Right cardiac atrium (tissue), 5 donors: ENCODE results near the gene TIMM44. TPM values are rescaled to one million over a fixed set of nuclear protein-coding genes. Genes with fewer than 3 reads are reported as not detected.
"Not testable (repeated sequence)": the region's sequence is repeated elsewhere in the genome, so short reads cannot be mapped to it uniquely, and the experiment has no call there.

Source experiments
- ATAC-seq, 2 donors: fragments of 200-7000 bp; cut with Tn5 transposase; one replicate each; pipeline versions ENCODE4 v1.8.0 to v1.9.1; 2020; ENCODE audit warnings: moderate library complexity in 2 of 2, mild to moderate bottlenecking in 1 of 2
- DNase-seq, 3 donors: peaks; one replicate each; pipeline ENCODE4 v3.0.0-alpha.2; 2020
- H3K27ac ChIP-seq: one replicate; pipeline ENCODE4 v1.5.1; 2013; ENCODE audit warnings: mild to moderate bottlenecking, low read length, control low read depth, moderate library complexity
- H3K27me3 ChIP-seq: one replicate; pipeline ENCODE4 v1.6.1; 2013; ENCODE audit not compliant: control insufficient read depth, insufficient read depth
- H3K4me1 ChIP-seq: one replicate; pipeline ENCODE4 v1.6.1; 2013; ENCODE audit warnings: low read length; ENCODE audit not compliant: control insufficient read depth, insufficient read depth
- H3K4me3 ChIP-seq: one replicate; pipeline ENCODE4 v1.5.1; 2013; ENCODE audit warnings: low read length, control low read depth
- H3K9me3 ChIP-seq: one replicate; pipeline ENCODE4 v1.6.1; 2013; ENCODE audit warnings: low read length; ENCODE audit not compliant: control insufficient read depth
- WGBS: extraction: QIAGEN DNeasy Blood & Tissue Kit; methylation state at CpG from one replicate; pipeline ENCODE4 v1.1.7; 2013; 5-methylcytosine and 5-hydroxymethylcytosine counted together
- intact Hi-C, 4 donors: fragments of 100-400 bp; cut with DNase I; formaldehyde crosslinking; loops; one replicate each; pipeline versions ENCODE4 v1.11.0 to v1.14.0; 2022 to 2023
- polyA plus RNA-seq: library from polyadenylated mRNA; stranded (reverse); fragments of 200-250 nt; gene quantifications from one replicate; pipeline ENCODE4 v1.2.3, GENCODE V29; 2013
- total RNA-seq, 4 donors: library from RNA; stranded (reverse); fragmentation: NEBNext Ultra II Directional; extraction: Animal tissue kit (Norgen Biotek cat#: 25700); gene quantifications; one replicate each; pipeline ENCODE4 v1.2.1, GENCODE V29; 2021
- donor health status: healthy with polysubstance abuse.
- donor health status: DM: no; HTN: yes; CAD: no.
- donor health status: DM: no; HTN: no; CAD: no.
- donor health status: DM: no; HTN: yes; CAD: no; lungs with severe emphysema.
- donor health status: DM: yes; HTN: yes; CAD: no.

Gene TIMM44
- total and polyA plus RNA-seq, 5 donors, result 51.1 to 88.9 (median 64.6) TPM

- Histone ChIP-seq H3K4me3 (no peak overlapping the region), H3K27me3 (no peaks in the 10 kb centered on the region), H3K27ac (no peak overlapping the region), H3K9me3 (no peaks in the 10 kb centered on the region), H3K4me1 (peaks cover 2% of the 10 kb centered on the region)
- intact Hi-C loops, result no loop called here
- ATAC-seq (no peak), DNase-seq (peak in 2 of 3 donors; percentile 57 to 64)
- WGBS, result 88% methylated on average over 36 of the region's 36 CpGs
Measured at GRCh38 chr19:7931221-7932061, 12.0 kb downstream of the TIMM44 start.

- DNase-seq (no peak), ATAC-seq (no peak)
- no peaks in the 10 kb centered on the region for H3K9me3 ChIP-seq
- intact Hi-C loops, result no loop called here
- H3K4me1 ChIP-seq, result peaks cover 2% of the 10 kb centered on the region
- no peak overlapping the region for H3K4me3 ChIP-seq
- no peak overlapping the region for H3K27ac ChIP-seq
- H3K27me3 ChIP-seq, result no peaks in the 10 kb centered on the region
- 85% methylated on average over 7 of the region's 7 CpGs for WGBS
Measured at GRCh38 chr19:7930765-7931164, 12.7 kb downstream of the TIMM44 start.

DNA sequence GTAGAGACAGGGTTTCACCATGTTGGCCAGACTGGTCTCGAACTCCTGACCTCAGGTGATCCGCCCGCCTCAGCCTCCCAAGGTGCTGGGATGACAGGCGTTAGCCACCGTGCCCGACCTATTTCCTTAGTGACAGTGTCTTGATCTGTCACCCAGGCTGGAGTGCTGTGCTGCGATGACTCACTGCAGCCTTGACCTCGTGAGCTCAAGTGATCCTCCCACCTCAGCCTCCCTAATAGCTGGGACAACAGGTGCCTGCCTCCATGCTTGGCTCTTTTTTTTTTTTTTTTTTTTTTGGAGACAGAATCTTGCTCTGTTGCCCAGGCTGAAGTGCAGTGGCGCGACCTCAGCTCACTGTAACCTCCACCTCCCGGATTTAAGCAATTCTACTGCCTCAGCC lies 13.4 kb downstream of the TIMM44 start:
- not testable (repeated sequence) for H3K4me3 ChIP-seq
- WGBS, result 93% methylated on average over 11 of the region's 11 CpGs

DNA sequence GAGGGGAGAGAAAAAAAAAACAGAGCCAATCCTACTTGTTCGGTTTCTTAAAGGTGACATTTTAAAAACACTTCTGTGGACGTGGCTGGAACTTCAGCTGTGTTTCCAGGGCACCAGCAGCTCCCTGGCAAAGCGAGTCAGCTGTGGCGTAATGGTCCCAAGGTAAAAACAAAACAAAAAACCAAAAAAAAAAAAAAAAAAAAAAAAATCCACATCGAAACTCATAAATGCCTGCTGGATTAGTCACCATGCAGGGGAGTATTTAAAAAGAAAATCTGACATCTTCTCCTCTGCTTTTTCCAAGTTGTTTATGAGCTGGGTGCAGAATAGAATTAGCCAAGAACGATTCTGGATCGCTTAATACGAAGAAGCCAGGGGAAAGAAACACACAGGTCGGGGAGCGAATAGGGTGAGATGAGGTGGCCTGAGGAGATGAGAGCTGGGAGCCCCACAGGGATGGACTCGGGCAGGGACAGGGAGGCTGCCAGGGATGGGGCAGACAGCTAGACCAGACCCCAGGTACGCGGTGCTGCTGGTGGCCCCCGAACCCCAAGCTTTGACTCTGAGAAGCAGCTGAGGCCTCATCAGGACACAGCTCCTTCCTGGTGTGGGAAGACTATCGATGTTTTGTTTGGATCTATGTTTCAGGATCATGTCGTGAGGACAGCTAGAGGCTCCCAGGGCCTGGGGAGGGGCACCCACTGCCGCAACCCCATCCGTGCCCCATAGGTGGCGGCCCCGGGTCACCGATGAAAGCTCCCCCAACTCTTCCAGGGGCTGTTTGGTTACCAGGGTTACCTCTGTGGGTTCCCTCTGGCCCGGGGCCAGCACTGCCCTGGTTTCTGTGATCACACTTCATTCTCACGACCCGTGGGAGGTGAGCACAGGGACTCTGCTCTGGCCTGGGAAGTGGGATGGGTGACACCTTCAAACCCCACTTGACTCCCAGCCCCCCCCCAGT lies 14.4 kb downstream of the TIMM44 start:
- H3K4me3 ChIP-seq, result no peak overlapping the region
- H3K27me3 ChIP-seq, result no peaks in the 10 kb centered on the region
- peaks cover 2% of the 10 kb centered on the region for H3K4me1 ChIP-seq

More for the DNA sequence above, 13.4 kb downstream of the TIMM44 start:
- peak in 1 of 3 donors; percentile 32 for DNase-seq
- intact Hi-C loops, H3K27me3 ChIP-seq, ATAC-seq, H3K9me3 ChIP-seq, H3K4me1 ChIP-seq, H3K27ac ChIP-seq: not testable (repeated sequence)

GRCh38 chr19:7928334-7928706 lies 15.1 kb downstream of the TIMM44 start:
- DNase-seq (peak in 2 of 3 donors; percentile 62 to 69), ATAC-seq (peak in 1 of 2 donors; percentile 25)
- intact Hi-C loops, result no loop called here
- WGBS, result 49% methylated on average over 9 of the region's 9 CpGs
- Histone ChIP-seq H3K27me3 (no peaks in the 10 kb centered on the region), H3K4me1 (peaks cover 2% of the 10 kb centered on the region), H3K4me3 (no peak overlapping the region), H3K27ac (peak overlapping the region; percentile 41), H3K9me3 (no peaks in the 10 kb centered on the region)

More for the DNA sequence above, 14.4 kb downstream of the TIMM44 start:
- H3K27ac ChIP-seq, result peak overlapping the region; percentile 37
- 49% methylated on average over 24 of the region's 24 CpGs for WGBS
- DNase-seq (peak in 2 of 3 donors; percentile 73 to 84), ATAC-seq (no peak)
- intact Hi-C loops, result no loop called here
- H3K9me3 ChIP-seq, result no peaks in the 10 kb centered on the region

- Histone ChIP-seq H3K4me1 (peaks cover 2% of the 10 kb centered on the region), H3K27ac (peak overlapping the region; percentile 41), H3K4me3 (no peak overlapping the region), H3K9me3 (no peaks in the 10 kb centered on the region), H3K27me3 (no peaks in the 10 kb centered on the region)
- intact Hi-C loops, result no loop called here
- 79% methylated on average over 23 of the region's 23 CpGs for WGBS
- ATAC-seq, result peak; percentile 2 to 6
- peak; percentile 42 to 73 (median 71) for DNase-seq
Measured at GRCh38 chr19:7927605-7928333, 15.7 kb downstream of the TIMM44 start.

DNA sequence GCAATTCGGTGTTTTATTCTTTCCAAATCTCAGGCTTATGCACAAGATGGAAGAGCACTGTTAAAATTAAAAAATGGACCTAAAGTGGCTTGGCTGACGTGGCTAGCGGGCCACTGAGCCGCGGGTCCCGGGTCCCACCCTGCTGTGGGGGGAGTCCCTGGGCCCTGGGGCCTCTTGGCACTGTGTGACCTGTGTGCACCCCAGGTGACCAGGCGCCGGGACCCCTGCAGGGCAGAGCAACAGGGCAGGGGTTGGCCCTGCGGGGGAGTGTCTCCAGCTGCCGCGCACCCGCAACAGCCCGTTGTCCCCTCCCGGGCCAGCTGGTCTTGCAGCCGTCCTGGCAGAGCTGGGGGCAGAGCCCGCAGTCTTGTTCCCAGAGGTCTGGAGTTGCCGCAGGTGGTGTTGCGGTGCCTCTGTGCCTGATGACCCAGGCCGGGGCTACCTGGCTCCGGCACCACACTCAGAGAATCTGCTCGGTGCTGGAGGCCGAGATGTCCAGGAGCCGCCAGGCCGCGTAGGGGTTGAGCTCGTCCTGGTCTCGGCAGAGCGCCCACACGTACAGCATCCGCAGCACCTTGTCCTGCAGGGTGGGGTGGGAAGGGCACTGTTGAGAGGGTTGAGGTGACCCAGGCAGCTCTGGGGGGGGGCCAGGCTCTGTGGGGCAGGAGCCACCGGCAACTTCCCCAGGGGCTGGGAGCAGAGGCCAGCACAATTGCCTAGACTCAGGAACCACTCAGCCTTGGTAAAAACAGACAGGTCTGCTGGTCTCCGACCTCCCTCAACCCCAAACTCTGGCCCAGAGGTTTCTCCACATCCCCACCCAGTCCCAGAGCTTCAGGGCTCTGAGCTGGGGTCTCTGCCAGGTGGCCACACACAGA lies 16.5 kb downstream of the TIMM44 start:
- H3K27ac ChIP-seq, result no peak overlapping the region
- no peaks in the 10 kb centered on the region for H3K27me3 ChIP-seq
- H3K9me3 ChIP-seq, result no peaks in the 10 kb centered on the region
- ATAC-seq (peak; percentile 3 to 7), DNase-seq (peak in 2 of 3 donors; percentile 38 to 60)
- intact Hi-C loops, result no loop called here
- peaks cover 2% of the 10 kb centered on the region for H3K4me1 ChIP-seq
- 80% methylated on average over 32 of the region's 32 CpGs for WGBS
- H3K4me3 ChIP-seq, result no peak overlapping the region

DNA sequence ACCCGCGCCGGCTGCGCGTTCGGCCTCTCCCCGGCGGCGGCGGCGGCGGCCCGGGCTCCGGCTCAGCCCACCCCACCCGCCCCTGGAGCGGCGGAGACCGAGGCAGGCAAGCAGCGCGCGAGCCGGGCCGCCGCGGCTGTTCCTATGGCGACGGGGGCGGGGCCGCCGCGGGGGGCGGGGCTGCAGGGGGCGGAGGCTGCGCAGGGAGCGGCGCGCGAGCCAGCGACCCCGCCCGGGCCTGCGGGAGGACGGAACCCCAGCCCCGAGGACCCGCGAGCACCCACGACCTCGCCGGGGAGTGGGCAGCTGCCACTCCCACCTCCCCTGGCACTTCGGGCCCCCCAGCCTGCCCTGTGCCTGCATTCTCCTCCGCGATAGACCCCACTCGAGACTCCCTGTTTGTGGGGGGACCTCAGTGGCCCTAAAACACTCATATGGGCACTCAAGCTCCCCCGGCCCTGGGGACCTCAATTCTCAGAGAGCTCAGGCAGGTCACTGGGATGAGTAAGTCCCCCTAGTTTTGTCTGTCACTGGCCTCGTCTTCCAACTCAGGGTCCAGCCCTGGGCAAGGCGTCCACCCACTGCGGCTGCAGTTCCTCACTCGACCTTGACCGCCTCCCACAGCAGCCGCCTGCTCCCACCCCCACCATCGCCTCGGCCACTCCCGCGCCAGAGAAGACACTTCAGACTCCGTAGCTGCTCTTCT lies 17.3 kb downstream of the TIMM44 start, which contains the start of gene CTXN1:
CTXN1 (minus strand) TSS at position 115 of the 706 bp plus-strand sequence. CDS start 597 bp downstream, outside the sequence.
- H3K4me3 ChIP-seq, result peak within 1 kb of the TSS; percentile 56
- WGBS, result 7% methylated on average over 65 of the region's 65 CpGs
- H3K4me1 ChIP-seq, result peaks cover 4% of the 10 kb centered on the region

DNA sequence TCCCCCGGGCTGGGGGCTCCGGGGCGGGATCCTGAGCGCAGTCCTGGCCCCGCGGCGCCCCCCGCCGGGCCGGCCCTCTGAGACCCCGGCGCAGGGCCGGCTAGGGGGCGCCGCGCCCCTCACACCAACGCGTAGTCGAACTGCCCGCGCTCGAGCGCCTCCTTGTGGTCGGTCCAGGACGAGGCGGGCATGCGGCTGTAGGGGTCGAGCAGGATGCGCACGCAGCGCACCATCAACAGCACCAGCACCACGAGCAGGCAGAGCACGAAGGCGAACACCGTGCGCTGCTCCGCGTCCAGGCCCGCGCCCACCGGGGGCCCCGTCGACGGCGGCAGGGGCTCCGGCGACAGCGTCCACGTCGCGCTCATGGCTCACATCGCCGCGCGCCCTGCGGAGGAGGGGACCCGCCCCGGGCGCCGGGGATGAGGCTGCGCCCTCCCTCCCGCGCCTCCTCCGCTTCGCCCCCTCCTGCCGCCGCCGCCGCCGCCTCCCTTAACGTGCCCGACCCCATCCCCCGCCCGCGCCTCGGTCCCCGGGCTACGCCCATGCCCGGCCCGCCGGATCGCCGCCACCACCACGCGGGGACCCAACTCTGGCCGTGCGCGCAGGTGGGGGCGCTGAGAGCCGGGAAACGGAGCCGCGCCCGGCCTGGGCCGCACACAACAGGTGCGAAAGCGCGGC lies 18.2 kb downstream of the TIMM44 start:
- ATAC-seq (no peak), DNase-seq (peak; percentile 71 to 88 (median 85))
- Histone ChIP-seq H3K27ac (no peak overlapping the region), H3K4me1 (peaks cover 4% of the 10 kb centered on the region), H3K9me3 (no peaks in the 10 kb centered on the region), H3K4me3 (peak overlapping the region; percentile 56), H3K27me3 (no peaks in the 10 kb centered on the region)
- under 1% methylated on average over 96 of the region's 98 CpGs for WGBS
- intact Hi-C loops, result no loop called here

More for the DNA sequence above, 17.3 kb downstream of the TIMM44 start, which contains the start of gene CTXN1:
- intact Hi-C loops, result no loop called here
- peak; percentile 74 to 91 (median 89) for DNase-seq
- no peak within 1 kb of the TSS for H3K27ac ChIP-seq
- H3K27me3 ChIP-seq, result no peaks in the 10 kb centered on the region
- no peaks in the 10 kb centered on the region for H3K9me3 ChIP-seq
- ATAC-seq, result peak; percentile 32 to 44
